ENCODE results near the gene EIPR1.

DNA sequence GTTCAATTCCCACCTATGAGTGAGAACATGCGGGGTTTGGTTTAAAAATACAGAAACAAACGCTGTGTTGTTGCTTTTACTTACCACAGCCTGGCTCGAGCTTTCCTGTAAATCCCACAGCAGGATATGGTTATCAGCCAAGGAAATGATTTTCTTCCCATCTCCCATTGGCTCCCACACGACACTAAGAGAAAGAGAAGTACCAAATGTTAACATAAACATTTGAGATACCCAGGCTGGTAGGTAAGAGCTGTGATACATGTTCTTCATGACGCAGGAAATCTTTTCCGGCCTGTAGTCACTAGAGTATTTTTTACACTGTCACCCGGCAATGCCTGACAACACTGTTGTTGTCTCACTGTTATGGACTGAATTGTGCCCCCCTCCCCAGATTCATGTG is 163.6 kb downstream of the EIPR1 start:
- TF ChIP-seq POLR2AphosphoS5 (IDR thresholded peaks at IDR 0.05), result no peak
- no peak for TF ChIP-seq CTCF (IDR thresholded peaks at IDR 0.05)
- no peak for TF ChIP-seq POLR2A (IDR thresholded peaks at IDR 0.05)
